ENCODE data around the gene OR10A6.

GRCh38 chr11:7977232-7977917 lies 46.3 kb upstream of the OR10A6 start:
- TF ChIP-seq, protein P1, sequence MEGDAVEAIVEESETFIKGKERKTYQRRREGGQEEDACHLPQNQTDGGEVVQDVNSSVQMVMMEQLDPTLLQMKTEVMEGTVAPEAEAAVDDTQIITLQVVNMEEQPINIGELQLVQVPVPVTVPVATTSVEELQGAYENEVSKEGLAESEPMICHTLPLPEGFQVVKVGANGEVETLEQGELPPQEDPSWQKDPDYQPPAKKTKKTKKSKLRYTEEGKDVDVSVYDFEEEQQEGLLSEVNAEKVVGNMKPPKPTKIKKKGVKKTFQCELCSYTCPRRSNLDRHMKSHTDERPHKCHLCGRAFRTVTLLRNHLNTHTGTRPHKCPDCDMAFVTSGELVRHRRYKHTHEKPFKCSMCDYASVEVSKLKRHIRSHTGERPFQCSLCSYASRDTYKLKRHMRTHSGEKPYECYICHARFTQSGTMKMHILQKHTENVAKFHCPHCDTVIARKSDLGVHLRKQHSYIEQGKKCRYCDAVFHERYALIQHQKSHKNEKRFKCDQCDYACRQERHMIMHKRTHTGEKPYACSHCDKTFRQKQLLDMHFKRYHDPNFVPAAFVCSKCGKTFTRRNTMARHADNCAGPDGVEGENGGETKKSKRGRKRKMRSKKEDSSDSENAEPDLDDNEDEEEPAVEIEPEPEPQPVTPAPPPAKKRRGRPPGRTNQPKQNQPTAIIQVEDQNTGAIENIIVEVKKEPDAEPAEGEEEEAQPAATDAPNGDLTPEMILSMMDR (IDR thresholded peaks at IDR 0.05), result no peak
- TF ChIP-seq POLR2A (IDR thresholded peaks at IDR 0.05), result no peak
